Left lung (tissue), 10 donors: ENCODE measurements around the gene MORC4. TPM values are rescaled to one million over a fixed set of nuclear protein-coding genes. Genes with fewer than 3 reads are reported as not detected.
"Not testable (repeated sequence)": the region's sequence is repeated elsewhere in the genome, so short reads cannot be mapped to it uniquely, and the experiment has no call there.

Experiments
- ATAC-seq: fragments of 200-7000 bp; cut with Tn5 transposase; one replicate; pipeline ENCODE4 v1.9.1; 2020; ENCODE audit warnings: moderate library complexity
- DNase-seq, 4 donors: peaks; one replicate each; pipeline ENCODE4 v3.0.0-alpha.2; 2013 to 2020
- H3K27ac ChIP-seq, 2 donors: fragments of 200-600 bp; sonication (generic) in 1 of 2; one replicate each; pipeline versions ENCODE4 v1.5.0 to v1.8.0; 2020 to 2021
- H3K27me3 ChIP-seq, 2 donors: fragments of 200-600 bp; sonication (generic) in 1 of 2; one replicate each; pipeline versions ENCODE4 v1.5.0 to v1.8.0; 2020 to 2021
- H3K36me3 ChIP-seq, 2 donors: fragments of 200-600 bp; sonication (generic) in 1 of 2; one replicate each; pipeline versions ENCODE4 v1.5.0 to v1.8.0; 2020 to 2021
- H3K4me1 ChIP-seq, 2 donors: fragments of 200-600 bp; one replicate each; pipeline ENCODE4 v1.8.0; 2021
- H3K4me3 ChIP-seq, 2 donors: fragments of 200-600 bp; sonication (generic) in 1 of 2; one replicate each; pipeline versions ENCODE4 v1.5.0 to v1.8.0; 2020 to 2021; ENCODE audit warnings: mild to moderate bottlenecking in 1 of 2
- H3K9me3 ChIP-seq, 2 donors: fragments of 200-600 bp; sonication (generic) in 1 of 2; one replicate each; pipeline versions ENCODE4 v1.5.0 to v1.8.0; 2020 to 2021
- CTCF ChIP-seq, 2 donors: fragments of 200-600 bp; sonication (generic) in 1 of 2; IDR thresholded peaks; one replicate each; pipeline versions ENCODE4 v1.5.0 to v1.8.0; 2021; ENCODE audit warnings: antibody characterized with exemption in 2 of 2
- intact Hi-C, 2 donors: fragments of 100-400 bp; cut with DNase I; formaldehyde crosslinking; loops; one replicate each; pipeline versions ENCODE4 v1.11.2 to v1.14.2; 2022
- polyA plus RNA-seq, 6 donors: library from polyadenylated mRNA; unstranded; fragments of 120-200 nt; gene quantifications; one replicate each; pipeline ENCODE4 v1.2.1, GENCODE V29; 2013; ENCODE audit not compliant: insufficient read length in 6 of 6
- total RNA-seq, 2 donors: library from RNA; stranded (reverse); fragmentation: NEBNext Ultra II Directional; extraction: Animal tissue kit (Norgen Biotek cat#: 25700); gene quantifications; one replicate each; pipeline ENCODE4 v1.2.1, GENCODE V29; 2021
- donor health status: DM: no; HTN: yes; CAD: no.
- donor health status: DM: no; HTN: no; CAD: no.

MORC4 gene
- total and polyA plus RNA-seq, 8 donors = 12.8 to 45.5 (median 36.6) TPM

DNA sequence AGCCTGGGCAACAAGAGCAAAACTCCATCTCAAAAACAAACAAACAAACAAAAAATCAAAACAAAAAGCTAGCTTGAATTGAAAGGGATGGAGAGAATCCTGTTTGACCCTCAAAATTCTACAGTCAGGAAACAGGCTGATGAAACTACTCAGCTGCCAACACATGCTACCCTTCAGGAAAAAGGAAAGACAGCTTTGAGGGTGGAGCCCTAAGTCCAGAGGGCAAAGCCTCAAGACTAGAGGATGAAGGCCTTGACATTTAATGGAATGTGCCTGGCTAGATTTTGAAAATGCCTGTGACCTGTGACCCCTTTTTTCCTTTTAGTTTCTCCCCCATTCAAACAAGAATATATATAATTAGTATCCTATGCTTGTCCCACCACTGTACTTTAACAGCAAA, 27.1 kb downstream of the MORC4 start:
- no peaks in the 10 kb centered on the region for H3K9me3 ChIP-seq
- H3K27me3 ChIP-seq = peaks cover 0 to 5% of the 10 kb centered on the region in 2 donors
- H3K4me3 ChIP-seq = no peak overlapping the region
- no peak for DNase-seq
- no peak overlapping the region for H3K27ac ChIP-seq
- H3K4me1 ChIP-seq = no peaks in the 10 kb centered on the region
- H3K36me3 ChIP-seq = no peaks in the 10 kb centered on the region
- intact Hi-C loops = no loop called here
- no peak for TF ChIP-seq CTCF (IDR thresholded peaks at IDR 0.05)
- ATAC-seq = no peak

DNA sequence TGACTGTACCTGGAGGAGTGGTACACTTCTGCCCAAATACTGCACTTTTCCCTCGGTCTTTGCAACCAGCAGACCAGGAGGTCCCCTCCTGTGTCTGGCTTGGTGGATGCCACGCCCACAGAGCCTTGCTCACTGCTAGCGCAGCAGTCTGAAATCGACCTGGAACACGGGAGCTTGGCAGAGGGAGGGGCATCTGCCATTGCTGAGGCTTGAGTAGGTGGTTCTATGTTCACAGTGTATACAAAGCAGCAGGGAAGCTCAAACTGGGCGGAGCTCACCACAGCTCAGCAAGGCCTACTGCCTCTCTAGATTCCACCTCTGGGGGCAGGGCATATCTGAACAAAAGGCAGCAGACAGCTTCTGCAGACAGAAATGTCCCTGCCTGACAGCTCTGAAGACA, 33.5 kb downstream of the MORC4 start:
- H3K36me3 ChIP-seq, H3K27me3 ChIP-seq, H3K4me1 ChIP-seq, H3K9me3 ChIP-seq, H3K4me3 ChIP-seq, H3K27ac ChIP-seq, intact Hi-C loops: not testable (repeated sequence)
- DNase-seq (peak in 1 of 4 donors; percentile 42), ATAC-seq (peak; percentile 54)

GRCh38 chrX:106964290-106964689, 35.7 kb downstream of the MORC4 start:
- intact Hi-C loops = no loop called here
- H3K9me3 ChIP-seq = no peaks in the 10 kb centered on the region
- DNase-seq (no peak), ATAC-seq (no peak)
- H3K27ac ChIP-seq = no peak overlapping the region
- H3K27me3 ChIP-seq = peaks cover 0 to 9% of the 10 kb centered on the region in 2 donors
- TF ChIP-seq CTCF (IDR thresholded peaks at IDR 0.05) = no peak
- no peak overlapping the region for H3K4me3 ChIP-seq
- no peaks in the 10 kb centered on the region for H3K4me1 ChIP-seq
- no peaks in the 10 kb centered on the region for H3K36me3 ChIP-seq

- Histone ChIP-seq H3K4me1 (no peaks in the 10 kb centered on the region), H3K9me3 (no peaks in the 10 kb centered on the region), H3K4me3 (no peak overlapping the region), H3K27me3 (peaks cover 0 to 9% of the 10 kb centered on the region in 2 donors), H3K27ac (no peak overlapping the region), H3K36me3 (no peaks in the 10 kb centered on the region)
- intact Hi-C loops = no loop called here
- ATAC-seq = no peak
- no peak for TF ChIP-seq CTCF (IDR thresholded peaks at IDR 0.05)
- DNase-seq = no peak
Observed at GRCh38 chrX:106963111-106963510, 36.9 kb downstream of the MORC4 start.

DNA sequence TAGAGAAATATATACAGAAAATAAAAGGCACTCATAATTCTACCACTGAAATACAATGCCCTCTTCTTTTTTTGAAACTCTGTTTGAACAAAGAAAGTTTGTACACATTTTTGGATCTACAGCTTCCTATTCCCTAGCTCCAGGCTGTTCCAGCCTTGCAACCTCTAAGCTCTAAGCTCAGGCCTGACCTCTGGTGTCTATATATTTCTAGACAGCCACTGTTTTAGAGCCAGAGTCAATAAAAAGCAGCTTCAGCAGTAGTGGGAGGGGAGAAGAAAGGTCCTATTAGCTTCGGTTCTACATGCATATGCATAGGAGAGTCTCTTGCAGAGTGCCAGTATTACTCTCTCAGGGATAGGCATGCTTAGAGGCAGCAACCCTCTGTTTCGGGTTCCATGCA, 40.1 kb downstream of the MORC4 start:
- Histone ChIP-seq H3K9me3 (no peaks in the 10 kb centered on the region), H3K4me1 (no peaks in the 10 kb centered on the region), H3K36me3 (no peaks in the 10 kb centered on the region), H3K27me3 (peaks cover 0 to 9% of the 10 kb centered on the region in 2 donors), H3K27ac (no peak overlapping the region), H3K4me3 (no peak overlapping the region)
- intact Hi-C loops = loop anchor here in 1 of 2 donors (10.0 kb wide), 1 partner anchor 65 kb away; no protein-coding TSS in a partner anchor
- peak; percentile 66 for ATAC-seq
- TF ChIP-seq CTCF (IDR thresholded peaks at IDR 0.05) = no peak
- DNase-seq = peak in 1 of 4 donors; percentile 21

- no peaks in the 10 kb centered on the region for H3K4me1 ChIP-seq
- TF ChIP-seq CTCF (IDR thresholded peaks at IDR 0.05) = no peak
- H3K27me3 ChIP-seq = peaks cover 0 to 9% of the 10 kb centered on the region in 2 donors
- ATAC-seq (no peak), DNase-seq (no peak)
- H3K36me3 ChIP-seq = no peaks in the 10 kb centered on the region
- H3K4me3 ChIP-seq = no peak overlapping the region
- intact Hi-C loops = loop anchor here in 1 of 2 donors (10.0 kb wide), 1 partner anchor 63 kb away; no protein-coding TSS in a partner anchor
- H3K27ac ChIP-seq = no peak overlapping the region
- H3K9me3 ChIP-seq = no peaks in the 10 kb centered on the region
Observed at GRCh38 chrX:106957856-106958255, 42.2 kb downstream of the MORC4 start.
